GM21786 (cell line): ENCODE results near the gene NTNG2.

Source experiments
- ATAC-seq: cut with Tn5 transposase; IDR thresholded peaks from one replicate; pipeline ENCODE4 v1.9.1; 2021; ENCODE audit not compliant: unreplicated experiment

Gene NTNG2

GRCh38 chr9:132234535-132234934, 72.7 kb downstream of the NTNG2 start:
- ATAC-seq: no peak

DNA sequence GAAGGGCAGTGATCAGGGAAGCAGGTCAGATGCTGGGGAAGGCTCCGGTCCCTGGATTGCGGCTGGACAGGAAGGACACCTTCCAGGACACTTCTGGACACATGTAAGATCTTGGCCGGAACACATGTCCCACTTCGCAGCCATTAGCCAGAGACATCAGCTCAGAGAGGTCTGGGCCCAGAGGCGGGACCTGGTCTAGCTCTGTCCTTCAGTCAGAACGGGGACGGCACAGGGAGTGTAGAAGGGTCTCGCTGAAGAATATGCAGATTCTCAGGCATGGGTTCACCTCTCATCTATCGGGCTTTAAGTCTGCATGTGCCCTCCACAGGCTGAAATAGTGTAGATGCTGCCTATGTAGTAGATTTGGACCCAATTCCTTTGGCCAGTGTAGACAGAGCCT, 73.3 kb downstream of the NTNG2 start:
- no peak for ATAC-seq

- ATAC-seq: no peak
Measured at GRCh38 chr9:132235894-132236661, 74.2 kb downstream of the NTNG2 start.

GRCh38 chr9:132236662-132237311, 74.9 kb downstream of the NTNG2 start:
- no peak for ATAC-seq

GRCh38 chr9:132237481-132237880, 75.6 kb downstream of the NTNG2 start:
- ATAC-seq: no peak

DNA sequence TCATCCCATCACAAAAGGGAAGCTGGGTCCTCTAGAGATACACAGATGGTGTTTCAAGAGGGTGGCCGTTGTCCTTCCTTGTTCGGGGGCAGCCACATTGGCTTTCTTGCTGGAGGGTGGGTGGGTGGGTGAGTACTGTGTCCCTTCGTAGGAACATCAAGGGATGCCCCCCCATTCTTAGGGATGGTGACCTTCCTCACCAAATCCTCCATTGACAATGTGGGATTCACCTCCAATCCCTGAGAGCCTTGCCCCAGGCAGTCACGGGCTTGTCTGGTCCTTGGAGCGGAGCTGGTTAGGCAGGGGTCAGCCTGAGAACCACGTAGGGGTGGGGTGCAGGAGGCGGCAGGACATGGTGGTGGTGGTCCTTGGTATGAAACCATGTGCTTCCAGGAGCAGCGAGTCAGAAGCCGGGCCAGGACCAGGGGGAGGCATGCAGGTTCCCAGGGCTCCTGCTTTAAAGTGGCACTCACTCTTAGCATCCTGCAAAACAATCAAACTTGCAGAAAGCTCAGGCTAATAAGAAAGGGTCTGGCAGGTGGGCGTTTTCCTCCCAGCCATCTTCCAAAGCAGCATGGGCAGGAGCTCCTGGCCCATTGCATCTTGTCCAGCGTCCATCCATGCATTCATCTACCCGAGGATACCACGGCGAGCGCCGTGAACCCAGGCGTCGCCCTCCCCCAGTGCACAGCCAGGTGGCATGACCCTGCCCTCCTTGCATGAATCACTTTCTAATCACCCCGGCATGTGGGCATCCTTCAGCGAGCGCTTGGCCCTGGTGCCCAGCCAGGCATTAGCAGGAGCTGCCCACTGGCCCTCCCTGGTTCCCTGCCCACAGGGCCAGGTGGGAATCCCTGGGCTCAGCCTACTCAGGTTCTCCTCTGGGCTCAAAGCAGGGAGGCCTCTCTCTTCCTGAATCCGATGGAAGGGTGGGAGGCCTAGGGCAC, 76.4 kb downstream of the NTNG2 start:
- ATAC-seq: no peak

DNA sequence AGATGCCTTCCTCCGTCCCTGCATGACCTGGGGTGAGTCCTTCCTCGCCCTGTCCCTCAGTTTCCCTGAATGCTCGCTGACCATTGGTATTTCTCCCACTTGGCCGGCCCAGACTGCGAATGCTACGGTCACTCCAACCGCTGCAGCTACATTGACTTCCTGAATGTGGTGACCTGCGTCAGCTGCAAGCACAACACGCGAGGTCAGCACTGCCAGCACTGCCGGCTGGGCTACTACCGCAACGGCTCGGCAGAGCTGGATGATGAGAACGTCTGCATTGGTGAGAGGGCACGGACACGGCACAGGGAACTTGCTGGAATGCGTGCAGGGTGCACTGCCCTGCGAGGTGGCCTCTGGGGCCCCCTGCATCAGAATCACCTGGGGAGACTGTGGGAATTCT, 77.1 kb downstream of the NTNG2 start:
- no peak for ATAC-seq

GRCh38 chr9:132239518-132239917, 77.7 kb downstream of the NTNG2 start:
- no peak for ATAC-seq

GRCh38 chr9:132239999-132240840, 78.4 kb downstream of the NTNG2 start:
- no peak for ATAC-seq

DNA sequence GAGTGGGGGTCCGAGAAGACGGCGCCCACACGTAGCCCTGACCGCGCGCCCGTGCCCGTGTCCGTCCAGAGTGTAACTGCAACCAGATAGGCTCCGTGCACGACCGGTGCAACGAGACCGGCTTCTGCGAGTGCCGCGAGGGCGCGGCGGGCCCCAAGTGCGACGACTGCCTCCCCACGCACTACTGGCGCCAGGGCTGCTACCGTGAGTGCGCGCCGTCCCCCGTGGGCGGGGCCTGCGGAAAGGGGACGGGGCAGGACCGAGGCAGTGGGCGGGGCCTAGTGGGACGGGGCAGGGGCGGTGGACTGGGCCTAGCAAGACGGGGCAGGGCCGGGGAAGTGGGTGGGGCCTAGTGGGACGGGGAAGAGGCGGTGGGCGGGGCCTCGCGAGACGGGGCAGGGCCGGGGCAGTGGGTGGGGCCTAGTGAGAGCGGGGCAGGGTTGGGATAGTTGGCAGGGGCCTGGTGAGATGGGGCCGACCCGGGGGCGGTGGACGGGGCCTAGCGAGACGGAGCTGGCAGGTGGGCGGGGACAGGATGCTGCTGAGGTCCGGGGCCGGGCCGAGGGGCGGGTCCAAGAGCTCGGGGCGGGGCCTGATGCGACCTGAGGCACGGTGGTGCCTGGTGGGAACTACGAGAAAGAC, 79.1 kb downstream of the NTNG2 start:
- ATAC-seq: peak; percentile 69

DNA sequence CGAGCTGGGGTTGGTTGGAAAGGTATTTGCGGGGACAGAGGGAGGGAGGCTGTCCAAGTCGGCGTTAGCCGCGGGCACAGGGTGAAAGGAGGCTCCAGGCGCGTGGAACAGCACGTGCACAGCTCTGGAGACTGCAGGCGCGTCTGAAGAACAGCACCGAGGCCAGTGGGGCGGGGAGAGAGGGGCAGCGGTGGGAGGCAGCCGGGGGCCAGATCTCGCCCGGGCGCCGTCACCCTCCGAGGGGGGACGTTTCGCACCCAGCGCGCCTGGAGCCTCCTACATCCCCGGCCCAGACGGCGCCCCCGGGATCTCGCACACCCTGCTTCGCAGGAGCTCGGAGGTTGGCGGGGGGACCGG, 79.6 kb downstream of the NTNG2 start:
- no peak for ATAC-seq

DNA sequence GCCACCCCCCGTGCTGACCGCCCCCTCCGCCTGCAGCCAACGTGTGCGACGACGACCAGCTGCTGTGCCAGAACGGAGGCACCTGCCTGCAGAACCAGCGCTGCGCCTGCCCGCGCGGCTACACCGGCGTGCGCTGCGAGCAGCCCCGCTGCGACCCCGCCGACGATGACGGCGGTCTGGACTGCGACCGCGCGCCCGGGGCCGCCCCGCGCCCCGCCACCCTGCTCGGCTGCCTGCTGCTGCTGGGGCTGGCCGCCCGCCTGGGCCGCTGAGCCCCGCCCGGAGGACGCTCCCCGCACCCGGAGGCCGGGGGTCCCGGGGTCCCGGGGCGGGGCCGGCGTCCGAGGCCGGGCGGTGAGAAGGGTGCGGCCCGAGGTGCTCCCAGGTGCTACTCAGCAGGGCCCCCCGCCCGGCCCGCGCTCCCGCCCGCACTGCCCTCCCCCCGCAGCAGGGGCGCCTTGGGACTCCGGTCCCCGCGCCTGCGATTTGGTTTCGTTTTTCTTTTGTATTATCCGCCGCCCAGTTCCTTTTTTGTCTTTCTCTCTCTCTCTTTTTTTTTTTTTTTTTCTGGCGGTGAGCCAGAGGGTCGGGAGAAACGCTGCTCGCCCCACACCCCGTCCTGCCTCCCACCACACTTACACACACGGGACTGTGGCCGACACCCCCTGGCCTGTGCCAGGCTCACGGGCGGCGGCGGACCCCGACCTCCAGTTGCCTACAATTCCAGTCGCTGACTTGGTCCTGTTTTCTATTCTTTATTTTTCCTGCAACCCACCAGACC, 80.2 kb downstream of the NTNG2 start:
- no peak for ATAC-seq

- ATAC-seq: no peak
Measured at GRCh38 chr9:132242621-132243155, 80.8 kb downstream of the NTNG2 start.

GRCh38 chr9:132243156-132244074, 81.6 kb downstream of the NTNG2 start:
- ATAC-seq: no peak

DNA sequence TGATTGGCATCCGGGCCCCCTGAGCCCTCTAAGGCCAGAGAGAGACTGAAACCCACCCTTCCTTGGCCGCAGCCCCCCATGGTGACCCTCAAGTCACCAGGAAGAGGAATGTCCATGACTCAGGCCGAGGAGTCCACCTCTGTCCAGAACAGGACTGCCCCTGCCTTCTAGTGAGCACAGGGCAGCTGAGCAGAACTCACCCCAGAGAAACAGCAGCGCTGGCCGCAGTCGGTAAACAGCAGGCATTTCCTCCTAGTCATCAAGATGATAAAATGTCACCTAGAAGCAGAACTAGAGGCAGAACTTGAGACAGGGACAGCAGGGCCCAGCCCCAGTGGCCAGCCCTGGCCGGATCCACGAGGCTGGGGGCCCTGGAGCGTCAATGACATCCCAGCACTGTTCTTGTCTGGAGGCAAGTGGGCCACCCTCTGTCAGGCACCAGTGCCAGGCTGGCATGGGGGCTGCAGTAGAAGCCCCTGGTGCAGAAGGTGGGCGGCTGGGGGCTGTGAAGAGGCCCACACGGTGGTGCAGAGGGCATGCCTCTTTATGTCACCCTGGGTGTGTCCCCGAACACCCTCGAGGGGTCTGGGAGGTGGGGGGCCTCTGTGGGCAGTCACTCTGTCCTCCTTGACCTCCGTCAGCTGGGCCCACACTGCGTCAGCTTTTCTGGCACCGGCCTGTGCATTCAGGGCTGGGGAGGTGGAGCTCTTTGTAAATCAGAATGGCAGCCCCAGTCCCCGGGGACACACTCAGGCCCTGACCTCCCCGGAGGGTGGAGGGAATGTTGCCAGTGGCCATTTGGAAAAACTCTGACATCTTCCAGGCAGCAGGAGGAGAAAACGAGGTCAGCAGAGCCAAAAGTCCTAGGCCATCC, 83.0 kb downstream of the NTNG2 start:
- no peak for ATAC-seq

- no peak for ATAC-seq
Measured at GRCh38 chr9:132245465-132245864, 83.6 kb downstream of the NTNG2 start.

DNA sequence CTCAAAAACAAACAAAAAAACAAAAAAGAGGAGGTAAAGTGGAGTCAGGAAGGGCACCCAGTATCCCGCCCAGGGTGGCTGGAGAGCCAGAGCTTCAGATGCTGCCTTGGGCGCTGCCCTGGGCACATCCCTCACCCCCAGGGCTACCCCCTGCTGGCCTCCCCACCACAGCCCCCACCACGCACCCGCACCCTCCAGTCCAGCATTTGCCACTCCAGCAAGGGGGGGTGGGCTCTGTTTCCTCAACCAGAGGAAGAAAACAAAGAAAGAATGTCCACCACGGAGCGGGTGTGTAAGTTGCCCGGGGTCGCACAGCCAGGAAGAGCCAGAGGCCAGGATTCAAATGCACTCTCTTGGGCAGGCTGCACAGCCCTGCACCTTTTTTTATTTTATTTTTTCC, 86.1 kb downstream of the NTNG2 start:
- ATAC-seq: no peak
